ENCODE results near the gene ADGRG1. TPM values are rescaled to one million over a fixed set of nuclear protein-coding genes. Genes with fewer than 3 reads are reported as not detected.

Gene ADGRG1
- total RNA-seq, 2 experiments from 2014 or later = 4.3 to 5.6 TPM

DNA sequence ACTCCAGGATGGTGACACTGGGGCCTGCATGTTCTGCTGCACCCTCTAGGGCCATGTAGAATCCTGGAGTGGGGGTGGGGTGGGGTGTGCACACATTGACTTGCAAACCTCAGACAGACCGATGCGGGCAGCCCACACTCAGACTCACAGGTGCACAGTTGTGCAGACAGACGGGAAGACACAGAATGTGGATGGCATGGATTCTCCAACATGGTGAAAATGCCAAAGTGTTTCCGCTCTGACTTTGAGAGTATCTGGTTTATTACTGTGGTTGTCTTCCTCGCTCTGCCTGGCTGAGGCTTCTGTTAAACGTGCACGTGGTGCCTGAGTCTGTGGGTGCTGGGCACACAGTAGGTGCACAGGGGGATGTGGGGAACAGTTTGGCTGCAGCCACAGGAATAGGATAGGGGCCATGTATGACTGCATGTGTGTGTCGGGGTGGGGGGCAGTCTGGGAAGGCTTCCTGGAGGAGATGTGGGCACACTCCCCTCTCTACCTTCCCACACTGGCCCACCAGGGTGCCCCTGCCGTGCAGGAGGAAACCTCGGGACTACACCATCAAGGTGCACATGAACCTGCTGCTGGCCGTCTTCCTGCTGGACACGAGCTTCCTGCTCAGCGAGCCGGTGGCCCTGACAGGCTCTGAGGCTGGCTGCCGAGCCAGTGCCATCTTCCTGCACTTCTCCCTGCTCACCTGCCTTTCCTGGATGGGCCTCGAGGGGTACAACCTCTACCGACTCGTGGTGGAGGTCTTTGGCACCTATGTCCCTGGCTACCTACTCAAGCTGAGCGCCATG lies 30.6 kb downstream of the ADGRG1 start:
- POLR2A ChIA-PET = no interaction called here
- Mint-ChIP-seq H3K9me3 (no peaks in the 10 kb centered on the region), H3K27ac (no peak overlapping the region), H3K27me3 (no peaks in the 10 kb centered on the region), H3K36me3 (no peaks in the 10 kb centered on the region), H3K4me1 (no peaks in the 10 kb centered on the region), H3K4me3 (no peak overlapping the region)
- no peak for DNase-seq
- ATAC-seq (ENCODE audit: low read depth) = no peak

DNA sequence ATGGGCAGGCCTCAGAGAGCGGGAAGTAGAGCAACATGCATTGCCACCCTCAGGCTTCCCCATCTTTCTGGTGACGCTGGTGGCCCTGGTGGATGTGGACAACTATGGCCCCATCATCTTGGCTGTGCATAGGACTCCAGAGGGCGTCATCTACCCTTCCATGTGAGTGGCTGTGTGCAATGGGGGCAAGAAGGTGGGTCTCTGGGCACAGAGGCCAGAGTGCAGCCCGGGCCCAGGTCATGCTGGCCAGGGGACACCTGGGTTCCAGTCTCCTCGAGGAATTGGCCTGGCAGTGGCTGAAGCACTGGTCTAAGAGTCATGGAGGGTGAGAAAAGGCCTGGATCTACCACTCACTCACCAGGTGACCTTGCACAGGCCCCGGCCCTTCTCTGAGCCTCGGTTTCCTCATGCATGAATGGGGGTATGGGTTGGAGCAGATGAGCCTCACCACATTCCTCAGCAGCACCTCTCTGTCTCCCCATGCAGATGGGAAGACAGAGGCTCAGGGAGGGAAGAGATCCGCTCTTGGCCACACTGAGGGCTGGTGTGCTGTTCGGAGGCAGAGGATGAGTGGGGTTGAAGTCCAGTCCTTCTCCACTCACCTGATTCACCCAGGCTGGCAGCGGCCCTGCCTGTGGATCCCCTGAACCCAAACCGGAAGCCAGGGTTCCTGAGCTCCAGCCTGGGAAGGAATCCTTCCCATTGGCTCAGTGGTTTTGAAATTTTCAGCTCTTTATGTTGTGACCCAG lies 32.5 kb downstream of the ADGRG1 start:
- Mint-ChIP-seq H3K4me3 (no peak overlapping the region), H3K4me1 (no peaks in the 10 kb centered on the region), H3K27ac (no peak overlapping the region), H3K36me3 (no peaks in the 10 kb centered on the region), H3K9me3 (no peaks in the 10 kb centered on the region), H3K27me3 (no peaks in the 10 kb centered on the region)
- no peak for ATAC-seq (ENCODE audit: low read depth)
- POLR2A ChIA-PET = no interaction called here
- DNase-seq = no peak

DNA sequence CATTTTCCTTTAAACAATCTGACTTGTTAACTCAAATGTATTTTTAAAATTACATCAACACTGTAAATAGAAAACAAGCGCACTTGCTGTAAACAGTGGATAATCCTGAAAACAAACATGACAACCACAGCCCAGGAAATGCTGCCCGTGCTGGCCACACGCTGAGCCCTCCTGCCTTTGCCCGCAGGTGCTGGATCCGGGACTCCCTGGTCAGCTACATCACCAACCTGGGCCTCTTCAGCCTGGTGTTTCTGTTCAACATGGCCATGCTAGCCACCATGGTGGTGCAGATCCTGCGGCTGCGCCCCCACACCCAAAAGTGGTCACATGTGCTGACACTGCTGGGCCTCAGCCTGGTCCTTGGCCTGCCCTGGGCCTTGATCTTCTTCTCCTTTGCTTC lies 33.1 kb downstream of the ADGRG1 start:
- no peak overlapping the region for H3K27ac Mint-ChIP-seq
- H3K4me3 Mint-ChIP-seq = no peak overlapping the region
- no peak for ATAC-seq (ENCODE audit: low read depth)
- H3K36me3 Mint-ChIP-seq = no peaks in the 10 kb centered on the region
- no peaks in the 10 kb centered on the region for H3K27me3 Mint-ChIP-seq
- H3K9me3 Mint-ChIP-seq = no peaks in the 10 kb centered on the region
- POLR2A ChIA-PET = no interaction called here
- no peak for DNase-seq
- no peaks in the 10 kb centered on the region for H3K4me1 Mint-ChIP-seq

DNA sequence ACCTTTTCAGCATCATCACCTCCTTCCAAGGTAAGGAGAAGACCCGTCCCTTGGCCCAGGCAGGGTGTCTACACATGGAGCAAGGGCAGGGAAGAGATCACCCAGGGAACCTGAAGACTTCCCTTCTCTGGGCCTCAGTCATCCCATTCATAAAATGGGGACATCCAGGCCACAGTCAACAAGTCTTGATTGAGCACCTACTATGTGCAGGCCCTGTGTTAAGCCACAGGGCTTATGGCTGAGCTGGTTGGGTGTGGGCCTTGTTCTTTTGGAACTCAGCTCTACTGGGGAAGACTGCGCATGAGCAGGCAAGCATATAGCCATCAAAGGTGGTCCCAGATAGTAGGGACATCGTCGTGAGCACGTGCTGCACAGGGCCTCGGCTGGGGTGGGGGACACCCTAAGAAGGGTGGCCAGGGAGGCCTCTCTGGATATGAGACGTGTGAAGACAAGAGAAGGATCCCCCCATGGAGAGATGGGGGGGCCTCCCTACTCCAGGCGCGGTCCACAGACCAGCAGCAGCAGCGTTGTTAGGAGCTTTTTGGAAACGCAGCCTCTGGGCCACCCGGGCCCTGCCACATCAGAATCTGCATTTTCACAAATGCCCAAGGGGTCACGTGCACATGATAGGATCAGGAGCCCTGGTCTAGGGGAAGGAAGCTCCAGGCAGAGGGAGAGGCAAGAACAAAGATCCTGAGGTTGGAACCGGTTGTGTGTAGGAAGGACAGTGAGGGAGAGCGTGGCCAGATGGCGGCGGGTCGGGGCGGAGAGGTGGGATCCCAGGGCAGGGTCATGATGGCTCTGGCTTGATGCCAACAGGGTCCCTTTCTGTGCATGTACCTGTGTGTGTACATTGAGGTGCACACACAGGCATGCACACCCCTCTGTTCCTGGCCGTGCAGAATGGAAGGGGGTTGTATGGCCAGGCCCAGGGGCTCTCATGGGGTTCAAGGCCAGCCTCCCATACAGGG lies 33.8 kb downstream of the ADGRG1 start:
- Mint-ChIP-seq H3K4me3 (no peak overlapping the region), H3K36me3 (no peaks in the 10 kb centered on the region), H3K4me1 (no peaks in the 10 kb centered on the region), H3K27me3 (no peaks in the 10 kb centered on the region), H3K9me3 (no peaks in the 10 kb centered on the region), H3K27ac (no peak overlapping the region)
- DNase-seq (no peak), ATAC-seq (ENCODE audit: low read depth) (no peak)
- POLR2A ChIA-PET = interaction anchor here (0.6 to 0.7 kb wide), 2 partner anchors 47 to 95 kb away, joined by 3 to 6 read pairs; no protein-coding TSS in a partner anchor

DNA sequence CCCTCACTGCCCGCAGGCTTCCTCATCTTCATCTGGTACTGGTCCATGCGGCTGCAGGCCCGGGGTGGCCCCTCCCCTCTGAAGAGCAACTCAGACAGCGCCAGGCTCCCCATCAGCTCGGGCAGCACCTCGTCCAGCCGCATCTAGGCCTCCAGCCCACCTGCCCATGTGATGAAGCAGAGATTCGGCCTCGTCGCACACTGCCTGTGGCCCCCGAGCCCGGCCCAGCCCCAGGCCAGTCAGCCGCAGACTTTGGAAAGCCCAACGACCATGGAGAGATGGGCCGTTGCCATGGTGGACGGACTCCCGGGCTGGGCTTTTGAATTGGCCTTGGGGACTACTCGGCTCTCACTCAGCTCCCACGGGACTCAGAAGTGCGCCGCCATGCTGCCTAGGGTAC lies 35.0 kb downstream of the ADGRG1 start:
- Mint-ChIP-seq H3K9me3 (no peaks in the 10 kb centered on the region), H3K4me1 (no peaks in the 10 kb centered on the region), H3K27ac (no peak overlapping the region), H3K27me3 (no peaks in the 10 kb centered on the region), H3K4me3 (no peak overlapping the region), H3K36me3 (no peaks in the 10 kb centered on the region)
- DNase-seq = no peak
- no peak for ATAC-seq (ENCODE audit: low read depth)
- POLR2A ChIA-PET = interaction anchor here (0.6 kb wide), 1 partner anchor 141 kb away, joined by 3 read pairs; no protein-coding TSS in a partner anchor

DNA sequence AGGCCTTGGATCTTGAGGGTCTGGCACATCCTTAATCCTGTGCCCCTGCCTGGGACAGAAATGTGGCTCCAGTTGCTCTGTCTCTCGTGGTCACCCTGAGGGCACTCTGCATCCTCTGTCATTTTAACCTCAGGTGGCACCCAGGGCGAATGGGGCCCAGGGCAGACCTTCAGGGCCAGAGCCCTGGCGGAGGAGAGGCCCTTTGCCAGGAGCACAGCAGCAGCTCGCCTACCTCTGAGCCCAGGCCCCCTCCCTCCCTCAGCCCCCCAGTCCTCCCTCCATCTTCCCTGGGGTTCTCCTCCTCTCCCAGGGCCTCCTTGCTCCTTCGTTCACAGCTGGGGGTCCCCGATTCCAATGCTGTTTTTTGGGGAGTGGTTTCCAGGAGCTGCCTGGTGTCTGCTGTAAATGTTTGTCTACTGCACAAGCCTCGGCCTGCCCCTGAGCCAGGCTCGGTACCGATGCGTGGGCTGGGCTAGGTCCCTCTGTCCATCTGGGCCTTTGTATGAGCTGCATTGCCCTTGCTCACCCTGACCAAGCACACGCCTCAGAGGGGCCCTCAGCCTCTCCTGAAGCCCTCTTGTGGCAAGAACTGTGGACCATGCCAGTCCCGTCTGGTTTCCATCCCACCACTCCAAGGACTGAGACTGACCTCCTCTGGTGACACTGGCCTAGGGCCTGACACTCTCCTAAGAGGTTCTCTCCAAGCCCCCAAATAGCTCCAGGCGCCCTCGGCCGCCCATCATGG lies 35.7 kb downstream of the ADGRG1 start:
- ATAC-seq (ENCODE audit: low read depth) = no peak
- POLR2A ChIA-PET = no interaction called here

DNA sequence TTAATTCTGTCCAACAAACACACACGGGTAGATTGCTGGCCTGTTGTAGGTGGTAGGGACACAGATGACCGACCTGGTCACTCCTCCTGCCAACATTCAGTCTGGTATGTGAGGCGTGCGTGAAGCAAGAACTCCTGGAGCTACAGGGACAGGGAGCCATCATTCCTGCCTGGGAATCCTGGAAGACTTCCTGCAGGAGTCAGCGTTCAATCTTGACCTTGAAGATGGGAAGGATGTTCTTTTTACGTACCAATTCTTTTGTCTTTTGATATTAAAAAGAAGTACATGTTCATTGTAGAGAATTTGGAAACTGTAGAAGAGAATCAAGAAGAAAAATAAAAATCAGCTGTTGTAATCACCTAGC lies 36.2 kb downstream of the ADGRG1 start:
- ATAC-seq (ENCODE audit: low read depth) (no peak), DNase-seq (no peak)
- H3K36me3 Mint-ChIP-seq = no peaks in the 10 kb centered on the region
- no peaks in the 10 kb centered on the region for H3K27me3 Mint-ChIP-seq
- H3K9me3 Mint-ChIP-seq = no peaks in the 10 kb centered on the region
- peaks cover 3% of the 10 kb centered on the region for H3K4me1 Mint-ChIP-seq
- no peak overlapping the region for H3K27ac Mint-ChIP-seq
- no peak overlapping the region for H3K4me3 Mint-ChIP-seq
- POLR2A ChIA-PET = no interaction called here

More for the DNA sequence above, 35.7 kb downstream of the ADGRG1 start:
- H3K4me1 Mint-ChIP-seq = no peaks in the 10 kb centered on the region
- DNase-seq = no peak
- H3K36me3 Mint-ChIP-seq = no peaks in the 10 kb centered on the region
- peak overlapping the region; percentile 34 for H3K27ac Mint-ChIP-seq
- H3K4me3 Mint-ChIP-seq = no peak overlapping the region
- no peaks in the 10 kb centered on the region for H3K27me3 Mint-ChIP-seq
- no peaks in the 10 kb centered on the region for H3K9me3 Mint-ChIP-seq

DNA sequence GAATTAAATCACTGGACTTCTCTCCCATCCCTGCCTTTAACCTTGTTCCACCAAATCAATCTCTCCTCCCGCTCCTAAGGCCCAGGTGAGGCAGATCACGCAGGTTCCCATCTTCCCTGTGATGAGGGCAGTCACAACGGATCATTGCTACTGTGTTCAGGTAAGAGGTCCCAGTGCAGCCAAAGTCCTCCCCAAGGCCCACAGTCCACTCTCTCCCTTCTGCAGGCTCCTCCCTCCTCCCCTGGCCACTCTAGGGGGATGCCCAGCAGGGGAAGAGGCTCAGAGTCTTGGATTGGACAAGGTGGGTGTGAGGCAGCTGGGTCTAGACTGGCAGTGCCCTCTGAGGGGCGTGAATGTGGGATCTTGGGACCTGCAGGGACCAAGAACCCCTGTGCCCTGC lies 37.1 kb downstream of the ADGRG1 start:
- POLR2A ChIA-PET = no interaction called here
- Mint-ChIP-seq H3K4me3 (no peak overlapping the region), H3K27me3 (no peaks in the 10 kb centered on the region), H3K9me3 (no peaks in the 10 kb centered on the region), H3K36me3 (no peaks in the 10 kb centered on the region), H3K4me1 (peaks cover 5% of the 10 kb centered on the region), H3K27ac (no peak overlapping the region)
- no peak for DNase-seq
- no peak for ATAC-seq (ENCODE audit: low read depth)

DNA sequence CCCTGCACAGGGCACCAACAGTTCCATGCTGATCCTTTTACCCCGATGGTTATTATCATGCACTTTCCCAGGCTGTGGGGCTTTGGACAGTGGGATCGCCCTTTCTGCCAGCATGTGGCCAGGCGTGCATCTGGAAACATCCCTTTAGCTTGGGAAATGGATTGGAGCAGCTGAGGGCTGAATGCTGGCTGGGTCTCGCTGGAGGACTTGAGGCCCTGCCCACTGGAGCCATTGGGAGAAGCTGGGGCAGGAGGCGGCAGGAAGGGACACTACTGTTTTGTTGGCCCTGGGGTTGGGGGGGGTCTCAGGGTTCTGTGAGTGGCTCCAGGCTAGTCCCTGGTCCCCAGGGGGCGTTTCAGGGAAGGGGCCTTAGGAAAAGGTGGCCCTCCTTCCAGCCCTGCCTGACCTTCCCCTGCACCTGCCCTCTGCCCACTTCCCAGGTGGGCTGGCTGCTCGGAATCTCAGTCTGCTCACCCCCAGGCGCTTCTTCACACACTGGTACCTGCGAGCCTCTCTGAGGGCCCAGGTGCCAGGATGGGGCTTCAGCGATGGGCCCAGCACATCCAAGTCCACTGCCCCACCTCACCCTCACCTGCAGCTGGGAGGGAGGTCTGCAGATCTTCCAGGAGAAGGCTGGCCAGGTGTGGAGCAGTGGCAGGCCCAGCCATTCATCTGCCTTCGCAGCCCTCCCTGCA lies 38.1 kb downstream of the ADGRG1 start:
- peaks cover 5% of the 10 kb centered on the region for H3K4me1 Mint-ChIP-seq
- H3K4me3 Mint-ChIP-seq = no peak overlapping the region
- H3K9me3 Mint-ChIP-seq = no peaks in the 10 kb centered on the region
- DNase-seq (no peak), ATAC-seq (ENCODE audit: low read depth) (no peak)
- no peak overlapping the region for H3K27ac Mint-ChIP-seq
- H3K27me3 Mint-ChIP-seq = peaks cover 2% of the 10 kb centered on the region
- no peaks in the 10 kb centered on the region for H3K36me3 Mint-ChIP-seq
- POLR2A ChIA-PET = no interaction called here

DNA sequence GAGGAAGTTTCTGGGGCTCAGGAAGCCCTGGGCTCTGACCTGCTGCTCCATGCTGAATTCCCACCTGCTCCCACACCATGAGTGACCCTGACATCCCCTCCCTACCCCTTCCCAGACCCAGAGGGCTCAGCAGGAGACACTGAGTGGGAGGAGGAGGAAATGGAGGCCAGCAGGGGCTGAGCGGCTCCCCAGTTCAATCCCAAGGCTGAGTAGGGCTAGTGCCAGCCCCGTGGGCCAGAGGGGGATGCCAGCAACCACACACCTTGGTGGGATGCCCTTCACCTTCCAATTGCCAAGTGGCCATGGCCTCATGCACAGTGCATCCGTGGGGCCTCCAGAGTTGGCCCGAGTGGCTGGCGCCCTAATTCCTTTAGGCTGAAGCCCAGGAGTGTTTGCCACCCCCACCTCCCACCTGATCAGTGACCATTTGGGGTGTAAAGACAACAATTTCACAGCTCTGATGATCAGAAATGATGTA lies 38.7 kb downstream of the ADGRG1 start:
- ATAC-seq (ENCODE audit: low read depth) (no peak), DNase-seq (no peak)
- H3K27ac Mint-ChIP-seq = no peak overlapping the region
- H3K9me3 Mint-ChIP-seq = no peaks in the 10 kb centered on the region
- peaks cover 7% of the 10 kb centered on the region for H3K27me3 Mint-ChIP-seq
- POLR2A ChIA-PET = no interaction called here
- H3K4me1 Mint-ChIP-seq = peaks cover 5% of the 10 kb centered on the region
- no peaks in the 10 kb centered on the region for H3K36me3 Mint-ChIP-seq
- H3K4me3 Mint-ChIP-seq = no peak overlapping the region

DNA sequence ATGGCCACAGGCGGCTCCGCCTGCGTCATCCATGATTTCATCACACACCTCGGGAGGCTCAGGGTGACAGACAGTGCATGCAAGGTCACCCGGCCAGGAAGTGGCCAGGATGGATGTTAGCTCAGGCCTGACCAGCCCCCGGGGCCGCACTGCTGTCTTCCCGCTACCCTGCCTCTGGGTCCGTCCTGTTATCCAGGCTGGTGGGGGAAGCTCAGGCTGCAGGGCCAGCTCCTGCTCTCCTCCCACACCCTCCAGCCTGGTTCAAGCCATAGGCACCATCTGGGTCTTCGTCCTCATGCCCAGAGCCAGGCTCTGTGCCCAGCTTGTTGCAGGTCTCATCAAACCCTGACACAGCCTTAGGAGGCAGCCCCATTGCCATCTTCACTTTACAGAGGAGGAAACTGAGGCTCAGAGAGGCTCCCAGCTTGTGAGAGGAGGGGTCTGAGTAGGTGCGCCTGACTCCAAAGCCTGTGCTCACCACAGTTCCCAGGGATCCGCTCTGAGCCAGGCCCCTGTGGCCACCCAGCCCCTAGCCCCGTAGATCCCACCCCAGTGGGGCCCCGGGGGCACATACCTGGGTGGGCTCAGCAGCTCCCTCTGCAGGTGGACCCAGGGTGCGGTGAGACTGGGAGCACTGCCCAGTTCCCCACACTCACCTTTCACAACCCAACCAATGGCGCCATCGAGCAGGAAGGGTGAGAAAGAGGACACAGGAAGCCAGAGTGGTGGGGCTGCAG lies 39.3 kb downstream of the ADGRG1 start:
- Mint-ChIP-seq H3K36me3 (no peaks in the 10 kb centered on the region), H3K4me3 (no peak overlapping the region), H3K4me1 (peaks cover 5% of the 10 kb centered on the region), H3K27ac (no peak overlapping the region), H3K27me3 (peaks cover 7% of the 10 kb centered on the region), H3K9me3 (no peaks in the 10 kb centered on the region)
- ATAC-seq (ENCODE audit: low read depth) = no peak
- DNase-seq = no peak
- POLR2A ChIA-PET = no interaction called here

DNA sequence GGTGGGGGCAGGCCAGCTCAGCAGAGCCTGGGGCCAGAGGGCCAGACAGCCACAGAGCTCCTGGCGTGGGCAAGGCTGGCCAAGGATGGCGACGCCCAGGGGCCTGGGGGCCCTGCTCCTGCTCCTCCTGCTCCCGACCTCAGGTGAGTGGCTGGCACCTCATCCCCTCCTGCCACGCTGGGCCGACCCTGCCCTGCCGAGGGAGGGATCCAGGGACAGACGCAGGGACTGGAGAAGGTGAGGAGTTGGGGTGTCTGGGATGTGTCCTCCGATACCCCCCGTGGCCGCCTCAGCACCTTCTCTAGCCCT lies 39.8 kb downstream of the ADGRG1 start, which contains the start of gene ADGRG3:
ADGRG3 (plus strand) TSS at position 44 of the 309 bp plus-strand sequence; CDS start at position 86, 42 bp downstream.
- ATAC-seq (ENCODE audit: low read depth) = no peak
- DNase-seq = no peak
- Mint-ChIP-seq H3K27me3 (peaks cover 9% of the 10 kb centered on the region), H3K4me1 (peaks cover 5% of the 10 kb centered on the region), H3K27ac (no peak within 1 kb of the TSS), H3K4me3 (no peak within 1 kb of the TSS), H3K36me3 (no peaks in the 10 kb centered on the region), H3K9me3 (no peaks in the 10 kb centered on the region)
- POLR2A ChIA-PET = no interaction called here

Measured in activated naive CD8-positive, alpha-beta T cell treated with anti-CD3 and anti-CD28 coated beads, Interleukin-2, amount 10 ng/mL, durations not matched to agents 7 days and 5 days (primary cell).